ENCODE results near the gene CDH4.

GRCh38 chr20:61361501-61361900 is 109.4 kb downstream of the CDH4 start:
- no peak for TF ChIP-seq CTCF (IDR thresholded peaks at IDR 0.05; ENCODE audit: extremely low read depth in 1 of 2, insufficient read depth in 1 of 2, low read depth in 1 of 2, low read length in 2 of 2)
- no peak for TF ChIP-seq JUN (IDR thresholded peaks at IDR 0.05; ENCODE audit: borderline replicate concordance, insufficient read depth, insufficient read length, low read depth)

All from endothelial cell of umbilical vein (primary cell).